HepG2 (cell line): ENCODE results near the gene CYP2J2. TPM values are rescaled to one million over a fixed set of nuclear protein-coding genes. Genes with fewer than 3 reads are reported as not detected.

Experiments used
- ATAC-seq: fragments of 200-7000 bp; cut with Tn5 transposase; 3 replicates; pipeline ENCODE4 v1.9.1; 2020; ENCODE audit warnings: mild to moderate bottlenecking, moderate library complexity
- BruUV-seq: library from RNA; stranded (reverse); fragments of 400-500 nt; replicated peaks from 2 replicates; lab custom pipeline; 2021; lab: Mats Ljungman, UMichigan
- CTCF ChIA-PET: fragments of 300-600 bp; formaldehyde crosslinking; extraction: SDS; loops from one replicate; lab custom pipeline; 2021; ENCODE audit warnings: low total read pairs, inconsistent platforms, low intra/inter-chr PET ratio; lab: Yijun Ruan, JAX
- POLR2A ChIA-PET: fragments of 350-600 bp; sonication (Branson Sonifier 250); formaldehyde crosslinking; loops from one replicate; lab custom pipeline; 2020; ENCODE audit warnings: antibody characterized with exemption, inconsistent platforms; lab: Yijun Ruan, JAX
- DNase-seq: peaks from one replicate; pipeline ENCODE4 v3.0.0-alpha.2; 2015; ENCODE audit warnings: low spot score
- FAIRE-seq: peaks from 3 replicates; lab custom pipeline; 2011; peaks lifted over from hg19 to GRCh38; lab: Jason Lieb, UNC
- H2AFZ ChIP-seq: one replicate; pipeline ENCODE4 v1.6.1; 2011; ENCODE audit warnings: low read length, inconsistent platforms
- H3K27ac ChIP-seq: fragments of 300-600 bp; 3 replicates; pipeline ENCODE4 v1.8.0; 2011; ENCODE audit warnings: mixed run types, mild to moderate bottlenecking, mixed read lengths, low read length, inconsistent platforms; ENCODE audit not compliant: insufficient read depth; ENCODE audit errors: extremely low read length
- H3K27me3 ChIP-seq, 2 experiments: fragments of 200-600 bp in 1 of 2; 2 replicates in 1 of 2; 3 replicates in 1 of 2; pipeline versions ENCODE4 v1.6.0 to v1.8.0; 2011; ENCODE audit warnings: low read length in 2 of 2, mild to moderate bottlenecking in 2 of 2, moderate library complexity in 2 of 2, inconsistent platforms in 1 of 2; ENCODE audit not compliant: insufficient read depth in 2 of 2, control insufficient read depth in 1 of 2
- H3K36me3 ChIP-seq, 2 experiments: fragments of 200-600 bp in 1 of 2; replicated peaks in 1 of 2; 2 replicates in 1 of 2; 3 replicates in 1 of 2; pipeline versions ENCODE4 v1.5.1 to v1.8.0; 2011; ENCODE audit warnings: low read length in 2 of 2, inconsistent platforms in 1 of 2; ENCODE audit not compliant: insufficient read depth in 2 of 2, control insufficient read depth in 1 of 2
- H3K4me1 ChIP-seq: 2 replicates; pipeline ENCODE4 v1.5.1; 2012; ENCODE audit warnings: low read length, inconsistent platforms; ENCODE audit not compliant: insufficient read depth
- H3K4me2 ChIP-seq: 2 replicates; pipeline ENCODE4 v1.6.0; 2011; ENCODE audit warnings: low read depth, low read length, inconsistent platforms
- H3K4me3 ChIP-seq, 3 experiments: fragments of 200-600 bp in 1 of 3; sonication (generic), shearing (Covaris generic) in 1 of 3; replicated peaks in 1 of 3; 2 replicates each; pipeline ENCODE4 v1.5.1; 2011 to 2016; ENCODE audit warnings: low read length in 3 of 3, inconsistent platforms in 2 of 3, low read depth in 2 of 3, mild to moderate bottlenecking in 2 of 3, control low read depth in 1 of 3, mixed read lengths in 1 of 3; ENCODE audit not compliant: insufficient read depth in 1 of 3
- H3K79me2 ChIP-seq: one replicate; pipeline ENCODE4 v1.6.1; 2011; ENCODE audit warnings: low read length, inconsistent platforms; ENCODE audit not compliant: insufficient read depth
- H3K9ac ChIP-seq: 2 replicates; pipeline ENCODE4 v1.6.0; 2011; ENCODE audit warnings: mild to moderate bottlenecking, low read depth, low read length, inconsistent platforms; ENCODE audit not compliant: insufficient read depth
- H3K9me3 ChIP-seq: 2 replicates; pipeline ENCODE4 v1.5.1; 2012; ENCODE audit warnings: mild to moderate bottlenecking, low read length
- H4K20me1 ChIP-seq: 2 replicates; pipeline ENCODE4 v1.6.0; 2011; ENCODE audit warnings: inconsistent platforms, mild to moderate bottlenecking, low read length, moderate library complexity; ENCODE audit not compliant: insufficient read depth
- AGO2 ChIP-seq: fragments of 200-400 bp; formaldehyde crosslinking; optimal IDR thresholded peaks from 2 replicates; pipeline ENCODE3; 2017; ENCODE audit warnings: mild to moderate bottlenecking, low read depth, low read length, moderate library complexity
- FOXA1 ChIP-seq, 2 experiments: fragments of 450-650 bp in 1 of 2; sonication (generic) in 1 of 2; formaldehyde crosslinking in 1 of 2; IDR thresholded peaks; 2 replicates each; pipeline versions ENCODE4 v1.4.0 to v1.6.1; 2016 to 2020; ENCODE audit warnings: missing genetic modification reagents in 1 of 2
- HMG20A ChIP-seq: IDR thresholded peaks from 2 replicates; pipeline ENCODE4 v1.6.1; 2016; ENCODE audit warnings: borderline replicate concordance
- HMG20B ChIP-seq: conservative IDR thresholded peaks from 2 replicates; pipeline ENCODE4 v1.6.1; 2016; ENCODE audit warnings: missing genetic modification reagents, missing compliant biosample characterization
- RAD21 ChIP-seq: fragments of 450-650 bp; formaldehyde crosslinking; IDR thresholded peaks from 2 replicates; pipeline ENCODE4 v1.5.0; 2020; ENCODE audit warnings: mild to moderate bottlenecking
- RXRA ChIP-seq: sonication (generic); formaldehyde crosslinking; IDR thresholded peaks from 2 replicates; pipeline ENCODE4 v1.5.1; 2020; ENCODE audit warnings: missing genetic modification reagents
- SIN3B ChIP-seq: fragments of 150-350 bp; IDR thresholded peaks from 2 replicates; pipeline ENCODE4 v1.6.1; 2014; ENCODE audit warnings: low read length
- SMC3 ChIP-seq: IDR thresholded peaks from 2 replicates; pipeline ENCODE4 v1.6.1; 2011; ENCODE audit warnings: low read length, improper control_type of control experiment
- STAG1 ChIP-seq: sonication (generic); formaldehyde crosslinking; IDR thresholded peaks from 2 replicates; pipeline ENCODE4 v1.4.0; 2020; ENCODE audit warnings: missing genetic modification reagents
- TBX3 ChIP-seq: fragments of 450-650 bp; IDR thresholded peaks from 2 replicates; pipeline ENCODE4 v1.6.1; 2017; ENCODE audit warnings: antibody characterized with exemption, mild to moderate bottlenecking, inconsistent platforms, borderline replicate concordance
- TCF7 ChIP-seq: sonication (generic); IDR thresholded peaks from 2 replicates; pipeline ENCODE4 v1.6.1; 2016; ENCODE audit warnings: antibody characterized with exemption, low read depth
- YY1 ChIP-seq: IDR thresholded peaks from 2 replicates; pipeline ENCODE4 v1.6.1; 2011; ENCODE audit warnings: low read length, low read depth, moderate library complexity, mild to moderate bottlenecking; ENCODE audit not compliant: insufficient read depth, insufficient replicate concordance
- ZNF781 ChIP-seq: sonication (generic); formaldehyde crosslinking; IDR thresholded peaks from 2 replicates; pipeline ENCODE4 v1.5.1; 2020; ENCODE audit warnings: borderline replicate concordance, mild to moderate bottlenecking, missing genetic modification reagents; ENCODE audit errors: not compliant biosample characterization
- WGBS: methylation state at CpG from one replicate; pipeline ENCODE4 v1.1.6; 2017; ENCODE audit warnings: low lambda C conversion rate; 5-methylcytosine and 5-hydroxymethylcytosine counted together
- in situ Hi-C: cut with HindIII; loops from 2 replicates; pipeline ENCODE4 v1.10.0; 2017; ENCODE audit warnings: low pct_unique_long_range_greater_than_20kb; ENCODE audit not compliant: extremely low pct_ligation_motif_present
- intact Hi-C: fragments of 100-400 bp; cut with micrococcal nuclease; formaldehyde crosslinking; loops from one replicate; pipeline ENCODE4 v1.10.0; 2022; ENCODE audit not compliant: unreplicated experiment
- polyA plus RNA-seq, 8 experiments: library from polyadenylated mRNA; depleted of rRNA in 3 of 8; stranded (reverse) in 7 of 8; unstranded in 1 of 8; fragments of >200 nt; fragmentation: Illumina TruSeq in 4 of 8; extraction: Trizol in 4 of 8; gene quantifications; 2 replicates each; pipeline versions ENCODE4 v1.2.1 to v1.2.3, GENCODE V29; 2011 to 2016; ENCODE audit warnings: low read depth in 4 of 8, missing spikeins in 1 of 8, mixed read lengths in 1 of 8; ENCODE audit not compliant: insufficient read depth in 1 of 8
- total RNA-seq, 5 experiments: library from RNA; depleted of rRNA; stranded (reverse); fragments of >200 nt; fragmentation: Illumina TruSeq; extraction: Trizol; gene quantifications; 2 replicates each; pipeline ENCODE4 v1.2.3, GENCODE V29; 2016; ENCODE audit warnings: low read depth in 1 of 5
- TF ChIP-seq, protein P1 (sequence below): sonication (generic); formaldehyde crosslinking; conservative IDR thresholded peaks from 2 replicates; pipeline ENCODE4 v1.4.0; 2020; ENCODE audit warnings: missing genetic modification reagents
- TF ChIP-seq, protein P2 (sequence below): sonication (generic); formaldehyde crosslinking; IDR thresholded peaks from 2 replicates; pipeline ENCODE4 v1.5.0; 2020; ENCODE audit warnings: mild to moderate bottlenecking, missing genetic modification reagents, moderate library complexity

CYP2J2 gene
- total and polyA plus RNA-seq, 2 of the 13 experiments (the other 11 are each of a cell fraction or from before 2014, with no cell fraction given): 2.1 to 5.9 TPM

DNA sequence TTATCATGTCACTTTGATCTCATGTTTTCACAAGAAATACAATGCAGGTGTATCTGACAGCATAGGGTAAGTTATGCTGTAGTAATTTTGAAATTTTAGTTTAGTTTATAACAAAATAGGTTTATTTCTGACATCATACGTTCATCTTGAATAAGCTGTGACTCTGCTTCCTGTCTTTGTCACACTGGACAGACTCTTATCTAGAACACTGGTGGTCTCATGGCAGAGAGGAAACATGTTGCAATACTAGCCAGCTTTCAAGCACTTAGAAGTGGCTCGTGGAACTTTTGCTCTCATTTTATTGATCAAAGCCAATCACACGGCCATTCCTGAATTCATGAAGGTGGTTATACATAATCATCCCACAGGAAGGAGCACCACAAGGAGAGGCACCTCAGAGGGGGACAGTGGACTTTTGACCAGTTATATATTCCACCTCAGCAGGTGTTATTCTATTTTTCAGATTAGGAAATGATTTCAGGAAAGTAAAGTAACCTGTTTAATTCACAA lies 46.5 kb downstream of the CYP2J2 start (continued):
- TF ChIP-seq, protein P1, sequence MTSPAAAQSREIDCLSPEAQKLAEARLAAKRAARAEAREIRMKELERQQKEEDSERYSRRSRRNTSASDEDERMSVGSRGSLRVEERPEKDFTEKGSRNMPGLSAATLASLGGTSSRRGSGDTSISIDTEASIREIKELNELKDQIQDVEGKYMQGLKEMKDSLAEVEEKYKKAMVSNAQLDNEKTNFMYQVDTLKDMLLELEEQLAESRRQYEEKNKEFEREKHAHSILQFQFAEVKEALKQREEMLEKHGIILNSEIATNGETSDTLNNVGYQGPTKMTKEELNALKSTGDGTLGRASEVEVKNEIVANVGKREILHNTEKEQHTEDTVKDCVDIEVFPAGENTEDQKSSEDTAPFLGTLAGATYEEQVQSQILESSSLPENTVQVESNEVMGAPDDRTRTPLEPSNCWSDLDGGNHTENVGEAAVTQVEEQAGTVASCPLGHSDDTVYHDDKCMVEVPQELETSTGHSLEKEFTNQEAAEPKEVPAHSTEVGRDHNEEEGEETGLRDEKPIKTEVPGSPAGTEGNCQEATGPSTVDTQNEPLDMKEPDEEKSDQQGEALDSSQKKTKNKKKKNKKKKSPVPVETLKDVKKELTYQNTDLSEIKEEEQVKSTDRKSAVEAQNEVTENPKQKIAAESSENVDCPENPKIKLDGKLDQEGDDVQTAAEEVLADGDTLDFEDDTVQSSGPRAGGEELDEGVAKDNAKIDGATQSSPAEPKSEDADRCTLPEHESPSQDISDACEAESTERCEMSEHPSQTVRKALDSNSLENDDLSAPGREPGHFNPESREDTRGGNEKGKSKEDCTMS (CRISPR knock-in tag): no peak
- no peak for TF ChIP-seq TCF7

DNA sequence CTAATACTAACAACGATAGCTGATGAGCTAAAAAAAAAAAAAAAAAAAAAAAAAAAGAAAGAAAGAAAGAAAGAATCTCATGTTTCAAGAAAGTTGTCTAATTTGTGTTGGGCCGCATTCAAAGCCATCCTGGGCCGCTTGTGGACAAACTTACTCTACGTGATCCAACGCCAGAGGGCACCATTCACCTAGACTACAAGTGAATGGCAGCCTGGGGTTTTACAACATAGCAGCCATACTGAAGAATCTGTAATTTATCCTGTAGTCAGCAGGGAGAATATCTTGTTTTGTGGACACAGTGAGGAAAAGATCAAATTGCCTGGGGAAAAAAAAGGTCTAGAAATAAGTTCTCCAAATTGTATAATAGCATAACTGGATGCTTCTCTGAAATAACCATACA lies 47.0 kb downstream of the CYP2J2 start:
- no peak overlapping the region for H3K9ac ChIP-seq
- ATAC-seq: peak; percentile 98
- FAIRE-seq: no peak
- in situ Hi-C loops: loop anchor here (5.0 kb wide), 1 partner anchor 68 kb away; no protein-coding TSS in a partner anchor
- H3K4me3 ChIP-seq: no peak overlapping the region
- POLR2A ChIA-PET: no interaction called here
- peaks cover 9% of the 10 kb centered on the region for H3K4me1 ChIP-seq
- no peak overlapping the region for H3K27ac ChIP-seq
- no peaks in the 10 kb centered on the region for H4K20me1 ChIP-seq
- H3K79me2 ChIP-seq: no peaks in the 10 kb centered on the region
- no peak overlapping the region for H3K4me2 ChIP-seq
- DNase-seq: peak; percentile 65
- no peaks in the 10 kb centered on the region for H3K9me3 ChIP-seq
- no TSS peak for BruUV-seq
- WGBS: 19% methylated on average over 5 of the region's 5 CpGs
- no peak overlapping the region for H2AFZ ChIP-seq
- no peaks in the 10 kb centered on the region for H3K27me3 ChIP-seq
- TF ChIP-seq STAG1 (CRISPR knock-in tag) (peak; percentile 87), FOXA1 (IDR thresholded peaks at IDR 0.05) (no peak), FOXA1 (CRISPR knock-in tag; IDR thresholded peaks at IDR 0.05) (0 out of 2 replicates have a peak, but pooled peaks have one; percentile 17), RAD21 (CRISPR knock-in tag) (peak; percentile 61; the same call in 1 of the 2 replicates), SMC3 (peak; percentile 91), YY1 (peak; percentile 37), HMG20A (CRISPR knock-in tag) (no peak), RXRA (CRISPR knock-in tag) (no peak), ZNF781 (CRISPR knock-in tag) (no peak), SIN3B (no peak), TBX3 (no peak), HMG20B (CRISPR knock-in tag) (no peak), AGO2 (no peak)
- TF ChIP-seq, protein P2, sequence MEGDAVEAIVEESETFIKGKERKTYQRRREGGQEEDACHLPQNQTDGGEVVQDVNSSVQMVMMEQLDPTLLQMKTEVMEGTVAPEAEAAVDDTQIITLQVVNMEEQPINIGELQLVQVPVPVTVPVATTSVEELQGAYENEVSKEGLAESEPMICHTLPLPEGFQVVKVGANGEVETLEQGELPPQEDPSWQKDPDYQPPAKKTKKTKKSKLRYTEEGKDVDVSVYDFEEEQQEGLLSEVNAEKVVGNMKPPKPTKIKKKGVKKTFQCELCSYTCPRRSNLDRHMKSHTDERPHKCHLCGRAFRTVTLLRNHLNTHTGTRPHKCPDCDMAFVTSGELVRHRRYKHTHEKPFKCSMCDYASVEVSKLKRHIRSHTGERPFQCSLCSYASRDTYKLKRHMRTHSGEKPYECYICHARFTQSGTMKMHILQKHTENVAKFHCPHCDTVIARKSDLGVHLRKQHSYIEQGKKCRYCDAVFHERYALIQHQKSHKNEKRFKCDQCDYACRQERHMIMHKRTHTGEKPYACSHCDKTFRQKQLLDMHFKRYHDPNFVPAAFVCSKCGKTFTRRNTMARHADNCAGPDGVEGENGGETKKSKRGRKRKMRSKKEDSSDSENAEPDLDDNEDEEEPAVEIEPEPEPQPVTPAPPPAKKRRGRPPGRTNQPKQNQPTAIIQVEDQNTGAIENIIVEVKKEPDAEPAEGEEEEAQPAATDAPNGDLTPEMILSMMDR (CRISPR knock-in tag): peak; percentile 85
- TF ChIP-seq, all 625 proteins: peak for 6
- H3K36me3 ChIP-seq: no peaks in the 10 kb centered on the region
- CTCF ChIA-PET: interaction anchor here (2.6 kb wide), 1 partner anchor 68 kb away, joined by 27 read pairs; no protein-coding TSS in a partner anchor
- intact Hi-C loops: loop anchor here (1.0 kb wide), 1 partner anchor 68 kb away; no protein-coding TSS in a partner anchor
